Measurements from ENCODE around the gene ACOXL.

The ACOXL gene

DNA sequence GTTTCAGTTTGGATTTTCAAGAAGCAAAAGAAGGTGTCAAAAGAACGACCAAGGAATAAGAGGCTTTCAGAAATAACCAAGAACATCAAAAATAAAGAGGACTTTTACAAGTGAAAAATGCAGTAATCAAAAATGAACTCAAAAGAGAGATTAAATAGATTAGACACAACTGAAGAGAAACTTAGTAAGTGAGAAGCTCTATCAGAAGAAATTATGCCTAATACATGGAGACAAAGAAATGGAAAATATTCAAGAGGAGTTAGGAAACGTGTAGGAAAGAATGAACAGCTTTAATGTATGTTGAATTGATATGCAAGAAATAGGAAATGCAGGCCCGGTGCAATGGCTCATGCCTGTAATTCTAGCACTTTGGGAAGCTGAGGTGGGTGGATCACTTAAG, 145.8 kb downstream of the ACOXL start:
- no peak for DNase-seq

GRCh38 chr2:110881908-110882307, 149.5 kb downstream of the ACOXL start:
- DNase-seq: no peak

- DNase-seq: no peak
These were observed 151.0 kb downstream of the ACOXL start for GRCh38 chr2:110883406-110883805.

- no peak for DNase-seq
These were observed 152.9 kb downstream of the ACOXL start for GRCh38 chr2:110885256-110885655.

DNA sequence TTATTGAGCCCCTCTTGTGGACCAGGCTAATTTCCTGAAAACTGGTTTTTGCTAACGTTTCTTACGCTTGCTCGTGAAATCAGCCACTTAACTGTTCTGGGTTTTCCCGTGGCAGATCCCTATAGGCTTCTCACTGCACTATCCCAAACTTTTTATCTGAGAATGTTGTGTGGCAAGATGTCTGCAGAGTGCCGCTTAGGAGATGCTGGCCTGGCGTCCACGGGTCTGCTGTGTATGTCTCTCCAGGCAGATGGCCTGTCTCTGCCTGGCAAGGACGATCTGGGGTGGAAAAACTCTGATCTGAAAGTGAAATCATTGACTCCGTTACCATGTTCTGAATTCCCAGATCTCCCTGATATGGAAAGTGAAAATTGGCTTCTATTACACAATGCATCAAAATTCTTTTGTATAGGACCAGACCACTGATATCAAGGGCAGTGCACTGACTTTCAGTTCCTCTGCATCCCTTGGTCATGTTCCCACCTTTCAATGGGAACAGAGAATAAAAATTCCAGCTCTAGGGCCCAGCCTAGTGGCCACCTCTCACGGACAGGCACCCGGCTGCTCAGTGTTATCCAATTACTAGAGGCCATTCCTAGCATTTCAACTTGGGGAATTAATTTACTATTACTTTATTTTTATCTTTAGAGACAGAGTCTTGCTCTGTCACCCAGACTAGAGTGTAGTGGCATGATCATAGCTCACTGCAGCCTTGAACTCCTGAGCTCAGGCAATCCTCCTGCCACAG, 154.6 kb downstream of the ACOXL start:
- no peak for DNase-seq

- DNase-seq: no peak
These were observed 156.0 kb downstream of the ACOXL start for GRCh38 chr2:110888411-110888810.

GRCh38 chr2:110891626-110892025, 159.3 kb downstream of the ACOXL start:
- DNase-seq: no peak

DNA sequence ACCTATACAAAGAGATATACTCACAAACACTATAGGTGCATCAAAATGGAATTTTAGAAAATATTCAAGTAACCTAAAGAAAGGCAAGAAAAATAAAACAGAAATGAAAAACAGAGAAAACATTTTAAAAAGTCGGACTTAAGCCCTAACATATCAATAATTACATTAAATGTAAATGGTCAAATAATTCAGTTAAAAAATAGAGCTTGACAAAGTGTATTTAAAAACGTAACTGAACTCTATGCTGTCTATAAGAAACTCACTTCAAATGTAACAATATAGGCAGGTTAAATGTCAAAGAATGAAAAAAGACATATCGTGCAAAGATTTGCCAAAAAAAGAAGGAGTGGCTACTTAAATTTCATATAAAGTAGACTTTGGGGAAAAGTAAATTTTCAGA, 163.9 kb downstream of the ACOXL start:
- DNase-seq: no peak

- DNase-seq: no peak
These were observed 165.6 kb downstream of the ACOXL start for GRCh38 chr2:110897966-110898365.

DNA sequence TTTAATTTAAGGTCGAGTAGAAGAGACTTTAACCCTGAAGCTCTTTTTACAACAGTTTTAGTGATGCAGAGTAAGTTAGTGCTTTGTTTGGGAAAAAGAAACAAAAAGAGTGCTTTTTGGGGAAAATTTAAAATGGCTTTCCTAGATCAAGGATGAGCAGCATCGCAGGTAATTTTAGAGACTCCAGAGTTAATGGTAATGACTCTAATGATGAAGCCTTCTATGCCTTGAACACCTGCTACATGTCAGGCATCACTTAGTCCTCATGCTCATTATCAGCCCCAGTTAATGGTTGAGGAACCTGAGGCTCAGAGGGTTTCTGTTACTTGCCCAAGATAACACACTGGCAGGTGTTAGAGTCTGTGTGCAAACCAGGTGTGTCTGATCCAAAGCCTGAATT, 167.8 kb downstream of the ACOXL start:
- DNase-seq: no peak

- DNase-seq: no peak
These were observed 171.2 kb downstream of the ACOXL start for GRCh38 chr2:110903548-110903947.

DNA sequence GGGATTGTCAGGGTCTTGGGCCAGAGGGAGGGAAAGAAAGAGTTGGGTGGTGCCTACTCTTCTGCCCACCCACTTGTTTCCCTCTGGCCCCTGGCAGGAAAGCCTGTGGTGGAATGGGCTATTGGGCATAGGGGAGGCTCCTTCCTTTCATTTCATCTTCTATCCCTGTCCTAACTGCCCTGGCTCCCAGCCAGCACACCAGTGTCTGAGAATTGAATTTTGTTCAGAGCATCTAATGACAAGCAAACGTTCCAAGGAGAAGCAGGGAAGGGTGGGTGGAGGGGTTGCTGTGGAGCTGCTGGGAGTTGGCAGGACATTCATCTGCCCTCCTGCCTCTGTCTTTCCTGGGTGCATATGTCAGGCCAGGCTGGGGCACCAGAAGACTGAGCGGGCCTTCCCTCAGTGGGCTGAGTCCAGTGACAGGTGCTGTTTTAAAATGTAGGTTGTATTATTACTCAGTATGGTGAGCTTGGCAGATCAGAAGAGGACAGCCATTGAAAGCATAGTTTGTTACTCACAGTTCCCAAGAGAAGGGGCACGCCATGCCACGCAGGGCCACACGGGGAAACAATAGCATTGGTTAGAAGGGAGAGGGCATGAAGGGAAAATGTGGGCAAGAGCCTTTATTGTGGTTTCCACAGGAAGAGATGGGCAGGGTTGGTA, 171.9 kb downstream of the ACOXL start:
- DNase-seq: no peak

- no peak for DNase-seq
These were observed 172.4 kb downstream of the ACOXL start for GRCh38 chr2:110904779-110905148.

GRCh38 chr2:110905217-110905616, 172.8 kb downstream of the ACOXL start:
- DNase-seq: no peak

DNA sequence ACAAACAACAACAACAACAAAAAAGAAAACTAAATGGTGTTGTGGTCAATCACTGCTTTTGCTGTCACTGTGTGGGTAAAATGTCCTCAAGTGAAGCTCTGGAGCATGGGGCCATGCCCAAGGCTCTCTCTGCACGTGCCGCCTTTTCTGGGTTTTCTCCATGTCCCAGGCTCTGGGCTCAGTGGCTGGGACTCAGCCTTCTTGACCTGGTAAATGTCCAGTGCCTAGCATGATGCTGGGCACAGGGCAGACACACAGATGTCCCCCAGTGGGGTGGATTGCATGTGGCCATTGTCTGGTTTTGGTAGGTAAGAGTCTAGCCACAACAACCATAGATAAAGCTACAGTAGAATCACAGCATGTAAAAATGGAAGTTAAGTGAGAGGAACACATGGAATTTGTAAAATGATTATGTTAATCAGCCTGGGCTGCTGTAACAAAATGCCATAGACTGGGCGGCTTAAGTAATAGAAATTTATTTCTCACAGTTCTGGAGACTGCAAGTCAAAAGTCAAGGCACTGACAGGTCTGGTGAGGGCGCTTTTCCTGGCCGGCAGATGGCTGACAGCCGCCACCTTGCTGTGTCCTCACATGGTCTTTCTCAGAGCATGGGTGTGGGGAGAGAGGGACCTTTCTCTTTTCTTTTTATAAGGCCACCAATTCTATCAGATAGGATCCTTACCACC, 174.4 kb downstream of the ACOXL start:
- DNase-seq: no peak

- DNase-seq: no peak
These were observed 177.1 kb downstream of the ACOXL start for GRCh38 chr2:110909501-110909900.

DNA sequence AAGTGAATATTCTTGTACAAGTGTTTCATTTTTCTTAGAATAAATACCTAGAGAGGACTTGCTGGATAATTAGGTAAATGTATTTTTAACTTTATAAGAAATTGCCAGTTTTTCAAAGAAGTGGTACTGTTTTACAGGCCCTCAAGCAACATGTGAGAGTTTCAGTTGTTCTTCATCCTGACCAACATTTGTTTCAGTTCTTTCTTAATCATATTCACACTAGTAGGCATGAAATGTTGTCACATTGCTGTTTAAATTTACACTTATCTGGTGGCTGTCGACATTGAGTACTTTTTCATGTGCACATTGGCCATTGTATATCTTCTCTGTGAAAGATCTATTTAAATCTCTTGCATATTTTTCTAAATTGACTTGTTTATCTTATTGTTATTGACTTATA, 178.1 kb downstream of the ACOXL start:
- DNase-seq: no peak

DNA sequence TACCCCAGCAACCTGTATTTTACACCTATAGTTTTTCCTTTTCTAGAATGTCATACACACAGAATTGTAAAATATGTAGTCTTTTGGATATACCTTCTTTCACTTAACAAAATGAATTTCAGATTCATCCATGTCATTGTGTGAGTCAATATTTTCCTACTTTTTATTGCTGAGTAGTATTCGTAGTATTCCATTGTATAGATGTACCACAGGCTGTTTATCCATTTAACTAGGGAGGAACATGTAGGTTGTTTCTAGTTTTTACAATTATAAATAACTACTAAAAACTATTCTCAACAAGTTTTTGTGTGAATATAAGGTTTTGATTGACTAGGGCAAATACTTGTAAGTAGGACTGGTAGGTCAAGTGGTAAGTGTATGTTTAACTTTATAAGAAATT, 187.4 kb downstream of the ACOXL start:
- DNase-seq: no peak

GRCh38 chr2:110925479-110925878, 193.1 kb downstream of the ACOXL start:
- DNase-seq: no peak

GRCh38 chr2:110927526-110927925, 195.2 kb downstream of the ACOXL start:
- DNase-seq: no peak

DNA sequence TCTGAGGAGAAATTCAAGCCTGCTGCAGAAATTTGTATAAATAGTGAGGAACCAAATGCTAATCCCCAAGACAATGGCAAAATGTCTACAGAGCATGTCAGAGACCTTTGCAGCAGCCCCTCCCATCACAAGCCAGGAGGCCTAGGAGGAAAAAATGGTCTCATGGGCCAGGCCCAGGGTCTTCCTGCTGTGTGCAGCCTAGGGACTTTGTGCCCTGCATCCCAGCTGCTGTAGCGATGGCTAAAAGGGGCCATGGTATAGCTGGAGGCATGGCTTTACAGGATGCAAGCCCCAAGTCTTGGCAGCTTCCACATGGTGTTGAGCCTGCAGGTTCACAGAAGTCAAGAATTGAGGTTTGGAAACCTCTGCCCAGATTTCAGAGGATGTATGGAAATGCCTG, 197.2 kb downstream of the ACOXL start:
- DNase-seq: no peak

DNA sequence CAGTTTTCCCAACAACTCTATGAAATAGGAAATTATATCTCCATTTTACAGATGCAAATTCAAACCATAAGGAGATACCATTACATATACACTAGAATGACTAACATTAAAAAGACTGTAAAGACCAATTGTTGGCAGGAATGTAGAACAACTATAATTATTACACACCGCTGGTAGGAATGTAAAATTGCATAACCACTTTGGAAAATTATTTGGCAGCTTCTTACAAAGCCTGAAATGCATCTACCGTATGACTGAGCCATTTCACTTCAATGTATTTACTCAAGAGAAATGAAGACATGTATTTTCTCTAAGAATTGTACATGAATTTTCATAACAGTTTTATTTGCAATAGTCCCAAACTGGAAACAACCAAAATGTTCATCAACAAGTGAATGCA, 199.3 kb downstream of the ACOXL start:
- DNase-seq: no peak

- no peak for DNase-seq
These were observed 201.0 kb downstream of the ACOXL start for GRCh38 chr2:110933420-110933819.

DNA sequence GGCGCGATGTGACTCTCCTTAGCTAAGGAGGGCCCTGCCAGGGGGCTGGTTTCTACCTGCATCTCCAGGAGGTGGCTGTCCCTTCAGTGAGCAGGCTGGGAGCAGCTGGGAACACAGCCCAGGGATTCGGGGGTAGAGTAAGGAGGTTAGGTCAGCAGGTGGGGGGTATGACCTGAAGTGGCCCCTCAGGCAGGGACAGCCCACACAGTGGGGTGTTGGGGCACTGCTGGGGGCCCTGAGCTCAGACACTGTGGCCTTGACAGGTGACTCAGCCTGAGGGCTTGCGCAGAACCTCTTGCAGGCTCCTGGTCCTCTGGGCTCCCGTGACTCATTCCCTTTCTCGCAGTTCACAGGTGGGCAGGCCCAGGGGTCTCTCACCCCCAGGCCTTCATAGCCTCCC, 202.6 kb downstream of the ACOXL start:
- no peak for DNase-seq

All from NCI-H345 (cell line).